NOMO-1 (cell line): Measurements from ENCODE around the gene BAHD1.
A peak's percentile ranks its signal among the peaks of the same experiment; 100 is the strongest.

Experiments used
- DNase-seq, 2 experiments: peaks; one replicate each; lab custom pipeline; 2025; ENCODE audit not compliant: unreplicated experiment in 2 of 2; lab: John Stamatoyannopoulos, UW

The BAHD1 gene

GRCh38 chr15:40489274-40490175 lies 48.8 kb downstream of the BAHD1 start:
- no peak for DNase-seq

GRCh38 chr15:40493089-40493840 lies 52.5 kb downstream of the BAHD1 start:
- peak in 1 of 2 experiments; percentile 76 for DNase-seq

DNA sequence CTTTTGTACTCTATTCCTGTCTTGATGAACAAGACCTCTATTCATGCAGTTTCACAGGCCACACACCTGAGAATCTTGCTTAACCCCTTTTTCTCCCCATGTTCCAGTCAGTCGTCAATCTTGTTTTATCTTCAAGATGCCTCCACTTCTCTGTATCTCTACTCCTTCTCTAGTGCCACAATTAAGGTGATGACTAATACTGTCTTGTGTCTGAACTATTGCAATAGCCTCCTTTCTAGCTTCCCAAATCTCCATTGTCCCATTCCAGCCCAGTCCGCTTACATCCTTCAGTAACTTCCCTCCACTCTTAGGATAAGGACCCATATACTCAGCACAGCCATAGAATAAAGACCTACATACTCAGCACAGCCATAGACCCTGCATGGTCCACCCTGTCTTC lies 54.8 kb downstream of the BAHD1 start:
- DNase-seq = no peak

DNA sequence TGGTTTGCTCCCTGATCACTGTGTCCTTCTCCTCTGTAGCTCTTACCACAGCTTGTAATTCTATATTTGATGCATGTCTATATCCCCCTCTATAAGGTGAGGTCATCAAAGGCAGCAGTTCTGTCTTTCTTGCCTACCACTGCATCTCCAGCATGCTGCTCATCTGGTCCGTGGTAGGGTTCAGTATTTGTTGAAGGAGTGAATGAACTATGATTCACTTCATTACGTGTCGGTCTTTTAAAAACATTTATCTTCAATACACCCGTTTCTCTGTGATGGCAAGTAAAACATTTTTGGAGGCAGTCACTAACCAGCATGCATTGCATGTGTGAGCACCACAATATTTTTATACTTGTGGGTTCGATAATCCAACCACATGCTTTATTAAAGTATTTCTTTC lies 57.7 kb downstream of the BAHD1 start:
- no peak for DNase-seq

DNA sequence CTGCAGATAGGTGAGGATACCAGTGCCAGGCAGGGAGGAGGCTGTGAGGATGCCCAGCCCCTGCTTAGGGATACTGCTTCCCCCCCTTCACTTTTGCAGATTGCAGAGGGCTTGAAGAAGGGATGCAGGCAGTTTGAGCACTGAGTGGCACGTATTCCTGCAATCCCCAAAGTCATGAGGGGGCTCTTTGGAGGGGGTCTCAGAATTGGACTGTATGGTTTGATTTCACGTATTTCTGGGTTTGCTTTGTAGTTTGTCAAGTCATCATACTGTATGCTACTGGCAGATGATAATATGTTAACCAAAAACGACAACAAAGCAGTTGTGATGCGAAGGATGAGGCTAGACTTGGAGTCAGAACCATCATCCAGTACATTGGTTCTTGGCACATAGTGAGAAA lies 58.1 kb downstream of the BAHD1 start:
- no peak for DNase-seq

DNA sequence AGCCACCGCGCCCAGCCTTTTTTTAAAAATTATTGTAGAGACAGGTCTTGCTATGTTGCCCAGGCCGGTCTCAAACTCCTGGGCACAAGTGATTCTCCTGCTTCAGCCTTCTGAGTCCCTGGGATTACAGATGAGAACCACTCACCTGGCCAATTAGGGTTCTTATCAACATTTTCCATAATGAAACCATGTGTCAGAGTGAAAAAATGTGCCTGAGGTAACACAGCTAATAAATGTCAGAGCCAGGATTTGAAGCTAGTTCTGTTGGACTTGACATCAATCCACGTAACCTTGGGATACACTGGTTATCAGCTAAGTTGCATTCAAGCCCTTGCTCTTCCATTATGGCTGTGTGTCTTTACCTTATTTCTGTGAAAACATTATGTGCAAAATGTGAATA lies 59.2 kb downstream of the BAHD1 start:
- no peak for DNase-seq

DNA sequence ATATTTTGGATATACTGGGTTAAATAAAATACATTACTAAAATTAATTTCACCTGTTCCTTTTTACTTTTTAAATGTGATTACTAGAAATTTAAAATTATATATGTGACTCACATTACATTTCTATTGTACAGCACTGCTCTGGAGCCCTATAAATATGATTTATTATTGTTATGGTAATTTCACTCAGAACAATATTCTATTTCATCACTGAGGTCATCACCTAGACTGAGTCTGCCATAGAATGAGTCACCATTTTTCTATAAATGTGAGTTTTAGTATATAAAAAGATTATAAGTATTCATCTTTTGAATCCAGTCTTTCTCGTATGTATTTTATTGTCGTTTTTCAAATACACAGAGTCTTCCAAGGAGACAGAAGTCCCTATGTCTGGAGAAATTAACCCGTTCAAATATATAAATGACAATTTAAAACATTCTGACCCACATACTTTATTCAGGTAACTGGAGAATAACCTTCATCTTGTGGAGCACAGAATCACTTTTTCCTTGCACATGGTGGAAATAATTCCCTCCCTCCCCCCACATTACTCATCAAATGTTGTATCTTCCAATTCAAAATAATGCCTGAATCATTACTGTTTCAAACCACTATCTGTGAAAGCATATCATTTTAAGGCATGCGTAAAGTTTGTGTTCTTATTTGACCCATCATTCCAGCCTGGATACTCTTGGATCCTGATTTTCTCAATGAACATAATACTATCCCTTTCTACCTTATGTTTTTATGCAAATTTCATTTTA lies 60.0 kb downstream of the BAHD1 start:
- DNase-seq = no peak

DNA sequence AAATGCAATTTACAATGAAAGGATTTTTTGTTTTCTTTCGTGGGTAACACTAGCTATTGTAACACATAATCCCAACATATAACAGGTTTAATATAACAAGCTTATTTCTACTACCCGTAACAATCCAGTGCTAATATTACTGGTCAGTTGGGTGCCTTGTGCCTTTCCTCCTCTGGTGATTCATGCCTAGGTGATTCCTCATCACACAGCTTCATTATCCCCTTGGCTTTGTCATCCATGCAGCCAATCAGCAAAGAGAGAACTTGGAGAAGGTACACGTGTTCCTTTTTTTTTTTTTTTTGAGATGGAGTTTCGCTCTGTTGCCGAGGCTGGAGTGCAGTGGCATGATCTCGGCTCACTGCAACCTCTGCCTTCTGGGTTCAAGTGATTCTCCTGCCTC lies 60.7 kb downstream of the BAHD1 start:
- DNase-seq = no peak

DNA sequence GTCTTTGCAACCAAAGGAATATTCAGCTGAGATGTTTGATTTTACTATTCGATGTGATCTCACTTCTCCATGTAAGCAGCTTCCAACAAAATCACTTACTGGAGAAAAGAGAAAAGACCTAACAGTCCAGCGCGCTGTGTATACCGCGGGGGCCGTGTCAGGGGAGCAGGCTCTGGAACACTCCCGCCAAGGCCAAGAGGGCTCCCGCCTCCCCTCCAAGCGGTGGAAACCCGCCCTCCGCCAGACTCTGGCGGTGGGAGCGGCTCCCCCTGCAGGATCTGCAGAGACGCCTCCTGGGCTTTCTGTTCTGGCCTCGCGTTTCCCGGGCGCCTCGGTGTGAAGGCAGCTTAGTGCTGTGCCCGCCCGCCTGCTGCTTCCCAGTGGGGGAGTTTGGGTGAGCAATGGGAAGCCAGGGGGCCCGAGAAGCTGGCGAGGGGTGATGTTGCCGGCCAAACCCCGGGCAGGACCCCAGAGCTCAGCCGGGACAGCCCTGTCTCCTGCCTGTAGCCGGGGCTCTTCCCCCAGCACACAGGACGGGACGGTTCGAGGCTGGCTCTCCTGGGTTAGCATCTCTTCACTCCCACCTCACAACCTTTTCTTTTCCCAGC lies 66.3 kb downstream of the BAHD1 start:
- peak; percentile 46 to 52 for DNase-seq

GRCh38 chr15:40508216-40508615 lies 67.5 kb downstream of the BAHD1 start:
- no peak for DNase-seq

DNA sequence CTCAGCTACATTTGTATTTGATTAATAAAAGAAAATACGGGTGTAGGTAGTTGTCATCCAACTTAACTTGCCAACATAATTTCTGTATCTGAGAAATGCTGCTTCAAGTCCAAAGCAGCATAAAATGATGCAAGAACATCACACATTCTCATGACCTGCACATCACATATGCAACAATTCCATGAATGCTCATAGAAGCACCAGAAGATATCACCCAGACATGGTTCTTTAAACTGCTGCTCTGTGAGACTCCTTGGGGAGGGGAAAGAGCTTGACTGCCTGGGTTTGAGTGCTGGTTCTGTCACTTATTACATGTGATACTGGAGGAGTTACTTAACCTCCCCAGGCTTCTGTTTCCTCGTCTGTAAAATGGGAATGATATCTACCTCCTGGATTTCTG lies 69.4 kb downstream of the BAHD1 start:
- no peak for DNase-seq

GRCh38 chr15:40511093-40511471 lies 70.3 kb downstream of the BAHD1 start:
- DNase-seq = peak in 1 of 2 experiments; percentile 25

DNA sequence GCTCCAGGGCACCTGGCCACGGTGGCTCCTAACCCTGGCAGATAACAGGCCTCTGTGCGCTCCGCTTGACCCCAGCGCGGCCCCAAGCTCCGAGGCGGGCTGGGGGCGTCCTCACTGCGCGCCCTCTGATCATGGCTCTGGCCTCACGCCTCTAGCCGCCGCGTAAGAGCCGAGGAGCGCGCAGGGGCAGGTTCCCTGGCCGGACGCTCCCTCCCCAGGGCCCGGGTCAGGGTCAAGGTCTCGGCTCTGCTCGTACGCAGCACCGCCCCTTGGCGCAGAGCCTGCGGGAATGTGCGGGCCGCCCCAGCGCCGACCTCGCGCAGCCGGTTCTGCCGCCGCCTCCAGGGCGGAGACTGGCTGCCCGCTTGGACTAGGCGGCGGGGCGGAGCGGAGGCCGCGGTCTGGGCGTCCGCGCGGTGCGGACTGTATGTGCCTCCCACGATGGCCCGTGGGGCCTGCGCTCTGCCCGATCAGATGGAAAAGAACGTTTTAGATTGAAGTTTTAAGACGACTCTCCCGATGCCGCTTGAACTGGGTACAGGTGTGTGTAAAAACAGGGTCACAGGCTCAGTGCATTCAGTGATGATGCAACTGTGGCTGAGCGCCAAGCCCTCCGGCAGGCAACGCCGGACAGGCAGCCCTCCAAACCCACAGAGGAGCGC lies 70.8 kb downstream of the BAHD1 start:
- peak; percentile 18 to 19 for DNase-seq

- DNase-seq = no peak
Measured at GRCh38 chr15:40512440-40512839, 71.7 kb downstream of the BAHD1 start.

- DNase-seq = no peak
Measured at GRCh38 chr15:40513609-40514008, 72.9 kb downstream of the BAHD1 start.

- no peak for DNase-seq
Measured at GRCh38 chr15:40516322-40516721, 75.6 kb downstream of the BAHD1 start.
